HG03520 (cell line): Measurements from ENCODE around the gene TSC22D2.

Source experiments
- ATAC-seq: cut with Tn5 transposase; IDR thresholded peaks from one replicate; pipeline ENCODE4 v1.9.1; 2021; ENCODE audit warnings: mild to moderate bottlenecking, moderate library complexity; ENCODE audit not compliant: unreplicated experiment

Gene TSC22D2

GRCh38 chr3:150411106-150411460, 3.0 kb downstream of the TSC22D2 start:
- no peak for ATAC-seq

- ATAC-seq = no peak
These were observed 3.4 kb downstream of the TSC22D2 start for GRCh38 chr3:150411546-150411945.

DNA sequence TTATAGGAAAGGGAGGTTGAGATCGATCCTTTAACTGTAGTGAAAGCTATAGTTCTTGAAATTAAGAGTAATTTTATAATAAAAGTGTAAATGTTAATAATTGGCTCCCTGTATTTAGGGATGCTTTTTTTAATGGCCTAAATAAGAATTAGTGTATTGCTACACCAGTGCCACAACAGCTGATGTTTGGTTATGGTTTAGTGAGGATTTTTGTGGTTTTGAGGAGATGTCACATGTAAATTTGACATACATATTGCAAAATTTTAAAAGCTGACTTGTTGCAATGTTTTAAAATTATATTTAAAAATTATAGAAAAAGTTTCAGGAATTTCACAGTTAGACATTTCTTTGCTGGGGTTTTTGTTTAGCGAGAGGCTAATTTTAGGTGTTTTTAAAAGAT, 3.9 kb downstream of the TSC22D2 start:
- no peak for ATAC-seq

GRCh38 chr3:150412561-150413231, 4.6 kb downstream of the TSC22D2 start:
- no peak for ATAC-seq

- ATAC-seq = no peak
These were observed 6.2 kb downstream of the TSC22D2 start for GRCh38 chr3:150414258-150414657.

DNA sequence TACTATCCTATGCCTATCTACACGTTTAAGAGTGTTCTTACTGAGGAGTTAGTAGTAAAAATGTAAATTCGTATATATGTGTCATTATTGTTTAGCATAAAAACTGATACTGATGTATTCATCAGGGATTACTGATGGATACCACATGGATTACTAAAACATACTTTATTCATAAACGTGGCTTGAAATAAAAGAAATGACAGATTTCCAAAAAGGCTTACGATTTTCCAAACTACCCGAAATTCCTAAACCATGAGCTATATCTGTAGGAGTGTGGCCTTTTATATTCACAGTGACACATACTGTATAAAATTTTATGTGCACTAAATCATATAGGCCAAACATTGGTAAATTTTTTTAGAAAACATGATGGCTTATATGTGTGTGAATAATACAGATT, 6.9 kb downstream of the TSC22D2 start:
- no peak for ATAC-seq

GRCh38 chr3:150419076-150419868, 11.2 kb downstream of the TSC22D2 start:
- ATAC-seq = no peak

- ATAC-seq = no peak
These were observed 11.9 kb downstream of the TSC22D2 start for GRCh38 chr3:150419959-150420358.

GRCh38 chr3:150421256-150421655, 13.2 kb downstream of the TSC22D2 start:
- ATAC-seq = no peak

DNA sequence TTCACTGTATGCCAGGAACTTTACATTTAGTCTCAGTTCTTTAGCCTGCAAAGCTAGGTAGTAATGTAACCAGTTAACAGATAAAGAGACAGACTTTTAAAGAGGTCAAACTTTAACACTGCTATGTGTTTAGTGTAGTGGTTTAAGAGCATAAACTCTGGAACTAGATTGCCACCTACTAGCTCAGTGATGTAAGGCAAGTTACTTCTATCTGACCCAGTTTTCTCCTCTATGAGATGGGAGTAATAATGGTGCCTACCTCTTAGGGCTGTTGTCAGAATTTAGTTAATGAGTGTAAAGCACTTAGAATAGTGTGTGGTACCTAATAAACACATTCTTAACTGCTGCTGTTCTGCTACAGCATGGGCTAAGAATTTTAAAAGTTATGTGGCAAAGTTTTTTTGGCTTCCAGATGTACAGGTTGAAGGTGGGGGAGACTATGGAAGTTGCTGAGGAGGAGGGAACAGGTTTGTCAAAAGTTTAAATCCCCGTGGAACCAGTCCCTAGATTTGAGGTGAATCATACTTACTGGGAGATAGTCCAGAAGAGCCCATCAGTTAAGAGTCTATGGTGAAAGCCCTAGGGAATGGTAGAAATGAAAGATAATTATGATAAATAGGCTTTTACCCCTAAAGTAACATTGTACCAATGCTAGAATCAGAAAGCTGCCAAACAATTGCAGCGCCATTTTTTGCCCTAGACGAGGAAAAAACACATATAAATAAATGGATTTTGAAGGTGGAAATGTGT, 13.9 kb downstream of the TSC22D2 start:
- ATAC-seq = no peak

DNA sequence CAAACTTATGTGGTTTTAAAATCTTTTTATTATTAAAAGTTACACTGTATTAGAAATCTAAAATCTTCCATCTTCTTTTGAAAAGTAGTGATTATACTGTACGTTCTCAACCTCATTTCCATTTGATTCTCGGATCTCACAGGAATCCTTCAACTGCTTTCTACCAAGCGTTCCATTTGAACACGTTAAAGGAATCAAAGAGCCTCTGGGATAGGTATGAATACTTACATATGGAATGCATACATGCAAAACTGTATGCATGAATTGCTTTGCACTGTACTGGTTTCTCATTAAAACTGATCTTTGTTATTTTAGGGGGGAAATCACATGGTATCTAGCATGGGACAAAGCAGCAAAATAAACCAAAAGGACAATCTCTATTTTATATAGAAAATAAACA, 14.8 kb downstream of the TSC22D2 start:
- no peak for ATAC-seq

- ATAC-seq = no peak
These were observed 15.7 kb downstream of the TSC22D2 start for GRCh38 chr3:150423761-150424160.

GRCh38 chr3:150426292-150426691, 18.2 kb downstream of the TSC22D2 start:
- ATAC-seq = no peak

DNA sequence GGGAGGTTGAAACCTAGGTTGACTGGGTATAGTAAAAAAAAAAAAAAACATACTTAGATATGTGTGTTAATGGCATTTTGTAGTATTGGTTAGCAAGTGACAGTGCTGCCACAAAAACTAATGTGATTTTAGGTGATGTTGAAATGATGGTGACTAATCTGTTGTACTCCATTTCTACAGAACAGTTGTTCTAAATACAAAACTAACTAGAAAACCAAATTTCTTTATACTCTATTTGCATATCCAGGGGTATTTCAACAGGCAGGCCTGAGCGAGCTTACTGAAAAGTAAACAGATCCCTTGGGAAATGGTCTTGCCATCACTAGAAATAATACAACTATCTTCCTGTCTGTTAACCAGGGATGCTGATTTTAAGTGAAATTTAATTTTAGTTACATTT, 20.5 kb downstream of the TSC22D2 start:
- ATAC-seq = no peak

- no peak for ATAC-seq
These were observed 21.9 kb downstream of the TSC22D2 start for GRCh38 chr3:150429767-150430671.

GRCh38 chr3:150433347-150433746, 25.2 kb downstream of the TSC22D2 start:
- no peak for ATAC-seq

DNA sequence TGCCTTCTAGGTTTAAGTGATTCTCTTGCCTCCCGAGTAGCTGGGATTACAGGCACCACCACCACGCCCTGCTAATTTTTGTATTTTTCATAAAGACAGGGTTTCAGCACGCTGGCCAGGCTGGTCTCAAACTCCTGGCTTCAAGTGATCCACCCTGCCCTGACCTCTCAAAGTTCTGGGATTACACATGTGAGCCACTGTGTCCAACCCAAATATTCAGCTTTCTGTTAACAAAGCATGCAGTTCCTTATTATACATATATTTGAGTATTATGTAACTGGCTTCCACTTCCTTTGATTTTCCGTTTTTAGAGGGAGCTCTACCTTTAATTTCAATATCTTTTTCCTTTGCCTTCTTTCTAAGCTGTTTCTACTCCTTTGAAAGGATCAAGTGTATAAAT, 26.1 kb downstream of the TSC22D2 start:
- ATAC-seq = no peak

- ATAC-seq = no peak
These were observed 28.1 kb downstream of the TSC22D2 start for GRCh38 chr3:150436161-150436560.

DNA sequence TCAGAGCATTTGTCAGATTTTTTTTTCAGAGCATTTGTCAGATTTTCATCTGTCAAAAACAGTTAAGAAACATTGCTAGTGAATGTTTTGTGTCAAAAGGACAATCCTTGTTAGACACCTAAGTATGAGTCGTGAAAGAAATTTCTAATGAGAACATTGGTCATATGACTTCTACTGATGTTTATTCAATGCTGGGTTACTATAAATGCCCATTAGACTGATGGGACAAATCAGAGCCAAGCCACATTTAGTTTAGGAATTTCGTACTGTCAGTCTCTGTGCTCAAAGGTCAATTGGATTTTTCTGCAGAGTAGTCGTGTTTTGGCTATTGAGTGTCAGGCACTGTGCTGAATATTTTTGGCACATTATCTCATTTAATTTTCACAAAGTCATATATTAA, 31.6 kb downstream of the TSC22D2 start:
- ATAC-seq = no peak

- ATAC-seq = no peak
These were observed 35.2 kb downstream of the TSC22D2 start for GRCh38 chr3:150443331-150443741.

GRCh38 chr3:150444371-150444770, 36.3 kb downstream of the TSC22D2 start:
- ATAC-seq = no peak
